ENCODE measurements around the gene ADAMTSL1.

The ADAMTSL1 gene

DNA sequence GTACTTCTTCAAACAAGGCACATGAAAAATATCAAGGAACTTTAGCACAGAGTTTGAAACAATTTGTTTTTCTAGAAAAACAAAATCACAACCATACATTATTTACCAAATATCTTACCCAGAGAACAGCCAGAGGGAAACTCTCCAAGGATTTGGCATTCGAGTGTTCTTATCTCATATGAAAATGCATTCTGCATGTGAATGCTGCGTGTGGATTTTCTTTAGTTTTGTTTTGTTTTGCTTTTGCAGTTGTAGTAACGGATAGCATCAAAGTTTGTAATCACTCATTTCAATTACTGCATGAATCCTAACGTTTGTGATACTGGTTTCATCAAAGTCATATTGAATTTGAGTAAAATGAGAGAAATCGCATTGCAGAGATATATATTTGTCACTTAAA is 28.0 kb downstream of the ADAMTSL1 start:
- TF ChIP-seq CTCF (IDR thresholded peaks at IDR 0.05; ENCODE audit: borderline replicate concordance, control extremely low read depth, extremely low read depth, insufficient read depth, missing control alignments) = no peak
- in situ Hi-C loops (cut with MboI; ENCODE audit: low sequenced_read_pairs, unreplicated experiment) = no loop called here
- no peak for DNase-seq (ENCODE audit: low spot score)

DNA sequence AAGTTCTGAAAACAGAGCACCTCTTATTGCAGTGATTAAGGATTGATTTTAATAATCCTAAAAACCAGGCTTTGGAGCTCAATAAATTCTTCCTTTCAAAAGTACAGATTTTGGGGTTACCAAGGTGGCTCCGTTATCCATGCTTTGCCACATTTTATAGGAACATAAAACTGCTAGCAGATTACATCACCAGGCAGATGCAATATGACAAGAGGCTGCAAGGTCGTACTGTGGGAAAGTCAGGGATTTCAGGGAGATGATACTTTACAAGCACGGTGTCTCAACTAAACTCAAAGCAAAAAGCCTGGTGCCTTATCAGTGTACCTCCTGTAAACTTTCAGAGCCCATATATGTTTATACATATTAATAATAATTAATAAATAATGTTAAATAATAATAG is 28.6 kb downstream of the ADAMTSL1 start:
- no peak for TF ChIP-seq CTCF (IDR thresholded peaks at IDR 0.05; ENCODE audit: borderline replicate concordance, control extremely low read depth, extremely low read depth, insufficient read depth, missing control alignments)
- in situ Hi-C loops (cut with MboI; ENCODE audit: low sequenced_read_pairs, unreplicated experiment) = no loop called here
- DNase-seq (ENCODE audit: low spot score) = no peak

- no peak for DNase-seq (ENCODE audit: low spot score)
- TF ChIP-seq CTCF (IDR thresholded peaks at IDR 0.05; ENCODE audit: borderline replicate concordance, control extremely low read depth, extremely low read depth, insufficient read depth, missing control alignments) = no peak
- in situ Hi-C loops (cut with MboI; ENCODE audit: low sequenced_read_pairs, unreplicated experiment) = no loop called here
Observed at GRCh38 chr9:18504707-18505106, 30.8 kb downstream of the ADAMTSL1 start.

GRCh38 chr9:18507151-18507550 is 33.2 kb downstream of the ADAMTSL1 start:
- no peak for TF ChIP-seq CTCF (IDR thresholded peaks at IDR 0.05; ENCODE audit: borderline replicate concordance, control extremely low read depth, extremely low read depth, insufficient read depth, missing control alignments)
- no peak for DNase-seq (ENCODE audit: low spot score)
- in situ Hi-C loops (cut with MboI; ENCODE audit: low sequenced_read_pairs, unreplicated experiment) = no loop called here

GRCh38 chr9:18516514-18516913 is 42.6 kb downstream of the ADAMTSL1 start:
- DNase-seq (ENCODE audit: low spot score) = no peak
- in situ Hi-C loops (cut with MboI; ENCODE audit: low sequenced_read_pairs, unreplicated experiment) = no loop called here
- no peak for TF ChIP-seq CTCF (IDR thresholded peaks at IDR 0.05; ENCODE audit: borderline replicate concordance, control extremely low read depth, extremely low read depth, insufficient read depth, missing control alignments)

DNA sequence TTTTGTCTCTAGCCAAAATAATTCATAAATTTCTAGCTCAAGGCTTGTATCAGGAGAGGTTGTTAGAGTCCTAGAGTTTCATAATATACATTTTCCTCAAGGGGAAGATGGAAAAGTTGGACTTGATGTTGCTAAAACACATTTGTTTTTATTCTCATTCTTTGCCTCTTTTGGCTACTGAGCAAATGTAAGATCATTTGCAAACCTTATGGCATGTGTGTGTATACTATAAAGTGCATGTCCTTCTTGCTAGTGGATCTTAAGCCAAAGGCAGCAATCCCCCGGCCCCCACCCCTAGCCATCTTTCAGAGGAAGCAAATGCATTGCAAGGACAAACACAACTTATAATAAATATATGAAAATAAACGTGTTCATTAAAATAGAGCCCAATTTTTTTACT is 43.0 kb downstream of the ADAMTSL1 start:
- no peak for TF ChIP-seq CTCF (IDR thresholded peaks at IDR 0.05; ENCODE audit: borderline replicate concordance, control extremely low read depth, extremely low read depth, insufficient read depth, missing control alignments)
- DNase-seq (ENCODE audit: low spot score) = no peak
- in situ Hi-C loops (cut with MboI; ENCODE audit: low sequenced_read_pairs, unreplicated experiment) = no loop called here
